GM21786 (cell line): ENCODE results near the gene GHRH.

Experiments used
- ATAC-seq: cut with Tn5 transposase; IDR thresholded peaks from one replicate; pipeline ENCODE4 v1.9.1; 2021; ENCODE audit not compliant: unreplicated experiment

GHRH gene

GRCh38 chr20:37263686-37264085 lies 2.1 kb upstream of the GHRH start:
- ATAC-seq: no peak

- no peak for ATAC-seq
Measured at GRCh38 chr20:37262505-37262904, 891 bp upstream of the GHRH start.

GRCh38 chr20:37260923-37261322 lies 691 bp downstream of the GHRH start:
- no peak for ATAC-seq

GRCh38 chr20:37259865-37260264 lies 1.7 kb downstream of the GHRH start:
- ATAC-seq: no peak

- no peak for ATAC-seq
Measured at GRCh38 chr20:37259031-37259430, 2.6 kb downstream of the GHRH start.

GRCh38 chr20:37257988-37258387 lies 3.6 kb downstream of the GHRH start:
- ATAC-seq: no peak

- no peak for ATAC-seq
Measured at GRCh38 chr20:37257530-37257929, 4.1 kb downstream of the GHRH start.

- no peak for ATAC-seq
Measured at GRCh38 chr20:37256286-37256685, 5.3 kb downstream of the GHRH start.

GRCh38 chr20:37254114-37254878 lies 7.3 kb downstream of the GHRH start:
- no peak for ATAC-seq

GRCh38 chr20:37253087-37253486 lies 8.5 kb downstream of the GHRH start:
- no peak for ATAC-seq

- ATAC-seq: no peak
Measured at GRCh38 chr20:37251825-37252477, 9.7 kb downstream of the GHRH start.

- no peak for ATAC-seq
Measured at GRCh38 chr20:37249304-37249703, 12.3 kb downstream of the GHRH start.

GRCh38 chr20:37247547-37247946 lies 14.1 kb downstream of the GHRH start:
- no peak for ATAC-seq

GRCh38 chr20:37246736-37247135 lies 14.9 kb downstream of the GHRH start:
- ATAC-seq: no peak

- ATAC-seq: no peak
Measured at GRCh38 chr20:37245216-37246150, 16.1 kb downstream of the GHRH start.

- no peak for ATAC-seq
Measured at GRCh38 chr20:37244572-37244957, 17.0 kb downstream of the GHRH start.

GRCh38 chr20:37243937-37244571 lies 17.6 kb downstream of the GHRH start:
- no peak for ATAC-seq

- ATAC-seq: no peak
Measured at GRCh38 chr20:37243076-37243936, 18.3 kb downstream of the GHRH start.

- no peak for ATAC-seq
Measured at GRCh38 chr20:37242503-37242902, 19.1 kb downstream of the GHRH start.
